Measurements from ENCODE around the gene IST1. TPM values are rescaled to one million over a fixed set of nuclear protein-coding genes. Genes with fewer than 3 reads are reported as not detected.
A peak's percentile ranks its signal among the peaks of the same experiment; 100 is the strongest.

The IST1 gene
- total and polyA plus RNA-seq, 2 experiments from 2014 or later = 144 to 240 TPM

GRCh38 chr16:71899171-71899570, 3.8 kb downstream of the IST1 start:
- 97% methylated on average over 4 of the region's 4 CpGs for WGBS (ENCODE audit: low lambda C conversion rate, missing lambda C conversion rate)
- H3K79me2 ChIP-seq = peaks cover 88% of the 10 kb centered on the region
- no peaks in the 10 kb centered on the region for H3K9me2 ChIP-seq (replicated peaks; ENCODE audit: insufficient read depth)
- H3K4me1 ChIP-seq (ENCODE audit: insufficient read depth) = peaks cover 10% of the 10 kb centered on the region
- no peak overlapping the region for H3K4me3 ChIP-seq
- H2AFZ ChIP-seq = no peak overlapping the region
- H3K4me2 ChIP-seq = peak overlapping the region; percentile 87
- no peak overlapping the region for H3K27ac ChIP-seq
- TF ChIP-seq EZH2 (IDR thresholded peaks at IDR 0.05; ENCODE audit: borderline replicate concordance) (no peak), CTCF (IDR thresholded peaks at IDR 0.05; ENCODE audit: poor library complexity) (no peak), EZH2phosphoT487 (IDR thresholded peaks at IDR 0.05; ENCODE audit: low read depth, severe bottlenecking, unreplicated experiment) (no peak)
- peaks cover 79% of the 10 kb centered on the region for H4K20me1 ChIP-seq (ENCODE audit: insufficient read depth, poor library complexity, severe bottlenecking)
- no peaks in the 10 kb centered on the region for H3K36me3 ChIP-seq (replicated peaks; ENCODE audit: insufficient read depth, low read depth)
- H3K27me3 ChIP-seq = no peaks in the 10 kb centered on the region
- H3K9me3 ChIP-seq (ENCODE audit: low read depth) = no peaks in the 10 kb centered on the region
- no peak for DNase-seq (ENCODE audit: low spot score)

GRCh38 chr16:71902656-71903365, 7.5 kb downstream of the IST1 start:
- 96% methylated on average over 5 of the region's 5 CpGs for WGBS (ENCODE audit: low lambda C conversion rate, missing lambda C conversion rate)
- H3K9me3 ChIP-seq (ENCODE audit: low read depth) = no peaks in the 10 kb centered on the region
- H3K4me2 ChIP-seq = no peak overlapping the region
- H3K27me3 ChIP-seq = no peaks in the 10 kb centered on the region
- TF ChIP-seq CTCF (IDR thresholded peaks at IDR 0.05; ENCODE audit: poor library complexity) = no peak
- TF ChIP-seq EZH2 (IDR thresholded peaks at IDR 0.05; ENCODE audit: borderline replicate concordance) = no peak
- no peak for TF ChIP-seq EZH2phosphoT487 (IDR thresholded peaks at IDR 0.05; ENCODE audit: low read depth, severe bottlenecking, unreplicated experiment)
- peaks cover 100% of the 10 kb centered on the region for H4K20me1 ChIP-seq (ENCODE audit: insufficient read depth, poor library complexity, severe bottlenecking)
- no peaks in the 10 kb centered on the region for H3K36me3 ChIP-seq (replicated peaks; ENCODE audit: insufficient read depth, low read depth)
- no peak overlapping the region for H2AFZ ChIP-seq
- no peaks in the 10 kb centered on the region for H3K9me2 ChIP-seq (replicated peaks; ENCODE audit: insufficient read depth)
- H3K79me2 ChIP-seq = peaks cover 100% of the 10 kb centered on the region
- H3K4me3 ChIP-seq = no peak overlapping the region
- DNase-seq (ENCODE audit: low spot score) = no peak
- no peaks in the 10 kb centered on the region for H3K4me1 ChIP-seq (ENCODE audit: insufficient read depth)
- no peak overlapping the region for H3K27ac ChIP-seq

- 84% methylated on average over 2 of the region's 2 CpGs for WGBS (ENCODE audit: low lambda C conversion rate, missing lambda C conversion rate)
- H3K4me2 ChIP-seq = no peak overlapping the region
- H3K9me3 ChIP-seq (ENCODE audit: low read depth) = no peaks in the 10 kb centered on the region
- no peaks in the 10 kb centered on the region for H3K27me3 ChIP-seq
- H4K20me1 ChIP-seq (ENCODE audit: insufficient read depth, poor library complexity, severe bottlenecking) = peaks cover 100% of the 10 kb centered on the region
- peaks cover 100% of the 10 kb centered on the region for H3K79me2 ChIP-seq
- H2AFZ ChIP-seq = no peak overlapping the region
- DNase-seq (ENCODE audit: low spot score) = no peak
- no peak for TF ChIP-seq CTCF (IDR thresholded peaks at IDR 0.05; ENCODE audit: poor library complexity)
- TF ChIP-seq EZH2phosphoT487 (IDR thresholded peaks at IDR 0.05; ENCODE audit: low read depth, severe bottlenecking, unreplicated experiment) = no peak
- TF ChIP-seq EZH2 (IDR thresholded peaks at IDR 0.05; ENCODE audit: borderline replicate concordance) = no peak
- H3K36me3 ChIP-seq (replicated peaks; ENCODE audit: insufficient read depth, low read depth) = no peaks in the 10 kb centered on the region
- no peak overlapping the region for H3K4me3 ChIP-seq
- H3K9me2 ChIP-seq (replicated peaks; ENCODE audit: insufficient read depth) = no peaks in the 10 kb centered on the region
- no peaks in the 10 kb centered on the region for H3K4me1 ChIP-seq (ENCODE audit: insufficient read depth)
- no peak overlapping the region for H3K27ac ChIP-seq
These were observed 8.3 kb downstream of the IST1 start for GRCh38 chr16:71903608-71904007.
